ENCODE results near the gene ADK. TPM values are rescaled to one million over a fixed set of nuclear protein-coding genes. Genes with fewer than 3 reads are reported as not detected.

Gene ADK
- total and polyA plus RNA-seq, 2 of the 4 experiments (the other 2 are of a cell fraction): 30.6 to 40.9 TPM

DNA sequence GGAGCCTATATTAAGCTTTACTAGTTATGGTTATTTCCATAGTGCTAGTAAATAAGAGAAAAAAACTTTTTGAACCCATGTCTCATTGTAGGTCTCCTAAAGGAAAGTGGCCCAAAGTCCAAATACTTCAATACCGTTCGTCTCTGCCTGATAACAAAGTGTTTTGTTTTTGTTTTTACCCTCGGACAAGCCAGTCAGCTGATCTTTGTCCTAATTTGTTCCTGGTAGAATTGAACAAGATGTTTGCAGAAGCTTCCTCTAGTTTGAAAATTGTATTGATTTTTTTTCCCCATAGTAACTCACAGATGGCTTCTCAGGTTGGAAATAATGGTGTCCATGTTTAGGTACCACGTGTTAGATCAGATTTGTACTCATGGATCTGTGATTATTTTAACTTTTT is 339.5 kb downstream of the ADK start:
- Histone ChIP-seq H2AK9ac (replicated peaks; ENCODE audit: low read depth, low read length, poor library complexity) (no peak overlapping the region), H2AK5ac (ENCODE audit: low read depth, low read length) (no peak overlapping the region), H4K91ac (ENCODE audit: insufficient read depth, low read depth, low read length) (no peak overlapping the region), H3K14ac (replicated peaks; ENCODE audit: low read depth, low read length) (no peak overlapping the region), H3K18ac (ENCODE audit: low read depth, low read length) (no peak overlapping the region), H3K9me3 (ENCODE audit: control insufficient read depth, insufficient read depth, low read length) (no peaks in the 10 kb centered on the region), H3K9me1 (ENCODE audit: insufficient read depth, low read length) (no peaks in the 10 kb centered on the region), H3K4ac (ENCODE audit: low read depth, low read length) (no peak overlapping the region), H2AFZ (replicated peaks; ENCODE audit: low read length, poor library complexity) (no peak overlapping the region), H3K36me3 (ENCODE audit: control insufficient read depth, insufficient read depth, low read length) (no peaks in the 10 kb centered on the region), H2BK15ac (ENCODE audit: low read depth, low read length) (no peak overlapping the region), H3K4me3 (ENCODE audit: insufficient read depth, low read depth, low read length) (no peak overlapping the region), H3K27me3 (ENCODE audit: control insufficient read depth, insufficient read depth, low read length) (no peaks in the 10 kb centered on the region), H2BK5ac (ENCODE audit: low read depth, low read length, poor library complexity, severe bottlenecking) (no peak overlapping the region), H3K23ac (ENCODE audit: low read depth, low read length) (no peak overlapping the region), H4K20me1 (ENCODE audit: insufficient read depth, low read length) (no peaks in the 10 kb centered on the region), H3K9ac (ENCODE audit: low read depth, low read length) (no peak overlapping the region), H3K79me1 (ENCODE audit: low read depth in 1 of 2, low read length in 2 of 2) (peaks cover 0 to 6% of the 10 kb centered on the region in 2 experiments; a peak in 2 of 4 replicates), H2BK120ac (ENCODE audit: low read depth, low read length) (no peak overlapping the region), H3K27ac (ENCODE audit: insufficient read depth, low read length) (no peak overlapping the region), H4K5ac (ENCODE audit: low read depth, low read length) (no peak overlapping the region), H2BK20ac (ENCODE audit: low read depth, low read length) (no peak overlapping the region), H4K8ac (ENCODE audit: low read depth in 2 of 2, low read length in 2 of 2) (no peak overlapping the region), H3K4me2 (ENCODE audit: low read depth, low read length) (no peak overlapping the region), H3K4me1 (ENCODE audit: control insufficient read depth, insufficient read depth, low read length) (no peaks in the 10 kb centered on the region), H3K56ac (ENCODE audit: extremely low read depth, insufficient read depth, low read length) (no peak overlapping the region)
- intact Hi-C loops (cut with micrococcal nuclease) (no loop called here), in situ Hi-C loops (cut with MboI; ENCODE audit: low sequenced_read_pairs) (no loop called here), dilution Hi-C loops (cut with HindIII; ENCODE audit: low sequenced_read_pairs, unreplicated experiment) (no loop called here)
- WGBS, 2 experiments (ENCODE audit: extremely low coverage in 2 of 2, insufficient read length in 1 of 2): no CpG with 5 or more reads among the region's 4 CpGs
- TF ChIP-seq BHLHE40 (IDR thresholded peaks at IDR 0.05; ENCODE audit: low read depth, low read length) (no peak), MAZ (IDR thresholded peaks at IDR 0.05; ENCODE audit: borderline replicate concordance, low read depth, low read length) (no peak), RCOR1 (IDR thresholded peaks at IDR 0.05; ENCODE audit: insufficient replicate concordance, low read length) (no peak), FOS (IDR thresholded peaks at IDR 0.05; ENCODE audit: low read depth, low read length) (no peak), SMC3 (IDR thresholded peaks at IDR 0.05; ENCODE audit: low read depth, low read length) (no peak)
- TF ChIP-seq, protein P1, sequence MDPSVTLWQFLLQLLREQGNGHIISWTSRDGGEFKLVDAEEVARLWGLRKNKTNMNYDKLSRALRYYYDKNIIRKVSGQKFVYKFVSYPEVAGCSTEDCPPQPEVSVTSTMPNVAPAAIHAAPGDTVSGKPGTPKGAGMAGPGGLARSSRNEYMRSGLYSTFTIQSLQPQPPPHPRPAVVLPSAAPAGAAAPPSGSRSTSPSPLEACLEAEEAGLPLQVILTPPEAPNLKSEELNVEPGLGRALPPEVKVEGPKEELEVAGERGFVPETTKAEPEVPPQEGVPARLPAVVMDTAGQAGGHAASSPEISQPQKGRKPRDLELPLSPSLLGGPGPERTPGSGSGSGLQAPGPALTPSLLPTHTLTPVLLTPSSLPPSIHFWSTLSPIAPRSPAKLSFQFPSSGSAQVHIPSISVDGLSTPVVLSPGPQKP (IDR thresholded peaks at IDR 0.05; ENCODE audit: borderline replicate concordance, low read depth, low read length): no peak
- ChIA-PET CTCF (no interaction called here), POLR2A (ENCODE audit: unreplicated experiment) (no interaction called here)
- no TSS peak for BruUV-seq (replicated peaks)
- no peak for DNase-seq
- no peak for ATAC-seq (ENCODE audit: low read depth)

Measured in IMR-90 (cell line).